Esophagus mucosa (tissue), 1 donor: ENCODE results near the gene OBSCN. TPM values are rescaled to one million over a fixed set of nuclear protein-coding genes. Genes with fewer than 3 reads are reported as not detected.

ENCODE experiments used
- ATAC-seq: fragments of 200-7000 bp; cut with Tn5 transposase; one replicate; pipeline ENCODE4 v1.9.1; 2020
- total RNA-seq: library from RNA; stranded (reverse); gene quantifications from one replicate; pipeline ENCODE4 v1.2.4, GENCODE V29; 2023
- donor health status: DM: yes; HTN: yes; CAD: no.

The OBSCN gene
- total RNA-seq, 1 donor from 2014 or later: 9.8 TPM

- no peak for ATAC-seq
Observed at GRCh38 chr1:228403231-228403631, 195.4 kb downstream of the OBSCN start.

- ATAC-seq: no peak
Observed at GRCh38 chr1:228404107-228404720, 196.4 kb downstream of the OBSCN start.

- no peak for ATAC-seq
Observed at GRCh38 chr1:228405200-228405978, 197.5 kb downstream of the OBSCN start.

- ATAC-seq: peak; percentile 30
Observed at GRCh38 chr1:228405979-228406228, 198.1 kb downstream of the OBSCN start.

- no peak for ATAC-seq
Observed at GRCh38 chr1:228407106-228408040, 199.5 kb downstream of the OBSCN start.

- ATAC-seq: no peak
Observed at GRCh38 chr1:228408041-228408868, 200.4 kb downstream of the OBSCN start.

GRCh38 chr1:228408869-228409805 is 201.3 kb downstream of the OBSCN start:
- no peak for ATAC-seq

GRCh38 chr1:228410015-228410414 is 202.2 kb downstream of the OBSCN start:
- no peak for ATAC-seq

GRCh38 chr1:228410671-228411070 is 202.8 kb downstream of the OBSCN start:
- no peak for ATAC-seq

GRCh38 chr1:228411121-228411520 is 203.3 kb downstream of the OBSCN start:
- ATAC-seq: no peak

- ATAC-seq: no peak
Observed at GRCh38 chr1:228411548-228412430, 203.9 kb downstream of the OBSCN start.

GRCh38 chr1:228413241-228414010 is 205.6 kb downstream of the OBSCN start:
- no peak for ATAC-seq

- ATAC-seq: no peak
Observed at GRCh38 chr1:228414511-228415211, 206.8 kb downstream of the OBSCN start.

- no peak for ATAC-seq
Observed at GRCh38 chr1:228415221-228415620, 207.4 kb downstream of the OBSCN start.

- no peak for ATAC-seq
Observed at GRCh38 chr1:228415853-228416216, 208.0 kb downstream of the OBSCN start.

- ATAC-seq: peak; percentile 44
Observed at GRCh38 chr1:228416217-228416933, 208.5 kb downstream of the OBSCN start, which contains the start of gene TRIM17. Gene TRIM17 (minus strand): TSS chr1:228416861. CDS start chr1:228415072, 1,789 bp downstream.

- ATAC-seq: no peak
Observed at GRCh38 chr1:228417061-228417460, 209.2 kb downstream of the OBSCN start.
